ENCODE measurements around the gene DRICH1.
"Not testable (repeated sequence)": the region's sequence is repeated elsewhere in the genome, so short reads cannot be mapped to it uniquely, and the experiment has no call there.

The DRICH1 gene

GRCh38 chr22:23597576-23598268 lies 34.4 kb downstream of the DRICH1 start:
- not testable (repeated sequence) for H3K4me3 ChIP-seq (ENCODE audit: low read depth in 1 of 2, low read length in 2 of 2); H3K9me3 ChIP-seq (ENCODE audit: control insufficient read depth in 1 of 2, low read length in 2 of 2); H3K27me3 ChIP-seq (ENCODE audit: control insufficient read depth in 1 of 2, insufficient read depth in 2 of 2, low read length in 2 of 2); H3K36me3 ChIP-seq (ENCODE audit: control insufficient read depth in 1 of 2, insufficient read depth in 2 of 2, low read length in 2 of 2); H3K4me1 ChIP-seq (ENCODE audit: control insufficient read depth in 1 of 2, insufficient read depth in 2 of 2, low read length in 2 of 2); H3K9ac ChIP-seq (ENCODE audit: low read depth in 1 of 2, low read length in 2 of 2); H3K27ac ChIP-seq (ENCODE audit: low read depth, low read length)

GRCh38 chr22:23595904-23596303 lies 36.2 kb downstream of the DRICH1 start:
- H3K4me1 ChIP-seq (ENCODE audit: control insufficient read depth in 1 of 2, insufficient read depth in 2 of 2, low read length in 2 of 2); H3K27ac ChIP-seq (ENCODE audit: low read depth, low read length); H3K9ac ChIP-seq (ENCODE audit: low read depth in 1 of 2, low read length in 2 of 2); H3K4me3 ChIP-seq (ENCODE audit: low read depth in 1 of 2, low read length in 2 of 2); H3K36me3 ChIP-seq (ENCODE audit: control insufficient read depth in 1 of 2, insufficient read depth in 2 of 2, low read length in 2 of 2); H3K27me3 ChIP-seq (ENCODE audit: control insufficient read depth in 1 of 2, insufficient read depth in 2 of 2, low read length in 2 of 2); H3K9me3 ChIP-seq (ENCODE audit: control insufficient read depth in 1 of 2, low read length in 2 of 2): not testable (repeated sequence)

- Histone ChIP-seq H3K27me3 (ENCODE audit: control insufficient read depth in 1 of 2, insufficient read depth in 2 of 2, low read length in 2 of 2) (no peaks in the 10 kb centered on the region), H3K27ac (ENCODE audit: low read depth, low read length) (no peak overlapping the region), H3K9ac (ENCODE audit: low read depth in 1 of 2, low read length in 2 of 2) (no peak overlapping the region), H3K36me3 (ENCODE audit: control insufficient read depth in 1 of 2, insufficient read depth in 2 of 2, low read length in 2 of 2) (no peaks in the 10 kb centered on the region), H3K9me3 (ENCODE audit: control insufficient read depth in 1 of 2, low read length in 2 of 2) (no peaks in the 10 kb centered on the region), H3K4me3 (ENCODE audit: low read depth in 1 of 2, low read length in 2 of 2) (no peak overlapping the region), H3K4me1 (ENCODE audit: control insufficient read depth in 1 of 2, insufficient read depth in 2 of 2, low read length in 2 of 2) (no peaks in the 10 kb centered on the region)
Observed at GRCh38 chr22:23591846-23592245, 40.3 kb downstream of the DRICH1 start.

- no peak overlapping the region for H3K27ac ChIP-seq (ENCODE audit: low read depth, low read length)
- no peaks in the 10 kb centered on the region for H3K4me1 ChIP-seq (ENCODE audit: control insufficient read depth in 1 of 2, insufficient read depth in 2 of 2, low read length in 2 of 2)
- H3K9me3 ChIP-seq (ENCODE audit: control insufficient read depth in 1 of 2, low read length in 2 of 2) = no peaks in the 10 kb centered on the region
- no peak overlapping the region for H3K9ac ChIP-seq (ENCODE audit: low read depth in 1 of 2, low read length in 2 of 2)
- H3K27me3 ChIP-seq (ENCODE audit: control insufficient read depth in 1 of 2, insufficient read depth in 2 of 2, low read length in 2 of 2) = no peaks in the 10 kb centered on the region
- H3K36me3 ChIP-seq (ENCODE audit: control insufficient read depth in 1 of 2, insufficient read depth in 2 of 2, low read length in 2 of 2) = no peaks in the 10 kb centered on the region
- no peak overlapping the region for H3K4me3 ChIP-seq (ENCODE audit: low read depth in 1 of 2, low read length in 2 of 2)
Observed at GRCh38 chr22:23591201-23591791, 40.8 kb downstream of the DRICH1 start.

- Histone ChIP-seq H3K27ac (ENCODE audit: low read depth, low read length) (no peak overlapping the region), H3K9me3 (ENCODE audit: control insufficient read depth in 1 of 2, low read length in 2 of 2) (no peaks in the 10 kb centered on the region), H3K36me3 (ENCODE audit: control insufficient read depth in 1 of 2, insufficient read depth in 2 of 2, low read length in 2 of 2) (no peaks in the 10 kb centered on the region), H3K4me3 (ENCODE audit: low read depth in 1 of 2, low read length in 2 of 2) (no peak overlapping the region), H3K9ac (ENCODE audit: low read depth in 1 of 2, low read length in 2 of 2) (no peak overlapping the region), H3K4me1 (ENCODE audit: control insufficient read depth in 1 of 2, insufficient read depth in 2 of 2, low read length in 2 of 2) (no peaks in the 10 kb centered on the region), H3K27me3 (ENCODE audit: control insufficient read depth in 1 of 2, insufficient read depth in 2 of 2, low read length in 2 of 2) (no peaks in the 10 kb centered on the region)
Observed at GRCh38 chr22:23583836-23584235, 48.3 kb downstream of the DRICH1 start.

- no peaks in the 10 kb centered on the region for H3K36me3 ChIP-seq (ENCODE audit: control insufficient read depth in 1 of 2, insufficient read depth in 2 of 2, low read length in 2 of 2)
- H3K27me3 ChIP-seq (ENCODE audit: control insufficient read depth in 1 of 2, insufficient read depth in 2 of 2, low read length in 2 of 2) = no peaks in the 10 kb centered on the region
- H3K27ac ChIP-seq (ENCODE audit: low read depth, low read length) = no peak overlapping the region
Observed at GRCh38 chr22:23583153-23583552, 49.0 kb downstream of the DRICH1 start.

GRCh38 chr22:23581260-23581650 lies 50.9 kb downstream of the DRICH1 start:
- H3K9ac ChIP-seq (ENCODE audit: low read depth in 1 of 2, low read length in 2 of 2) = no peak overlapping the region
- H3K4me1 ChIP-seq (ENCODE audit: control insufficient read depth in 1 of 2, insufficient read depth in 2 of 2, low read length in 2 of 2) = no peaks in the 10 kb centered on the region
- H3K36me3 ChIP-seq (ENCODE audit: control insufficient read depth in 1 of 2, insufficient read depth in 2 of 2, low read length in 2 of 2) = no peaks in the 10 kb centered on the region
- no peak overlapping the region for H3K4me3 ChIP-seq (ENCODE audit: low read depth in 1 of 2, low read length in 2 of 2)
- no peak overlapping the region for H3K27ac ChIP-seq (ENCODE audit: low read depth, low read length)
- no peaks in the 10 kb centered on the region for H3K27me3 ChIP-seq (ENCODE audit: control insufficient read depth in 1 of 2, insufficient read depth in 2 of 2, low read length in 2 of 2)
- no peaks in the 10 kb centered on the region for H3K9me3 ChIP-seq (ENCODE audit: control insufficient read depth in 1 of 2, low read length in 2 of 2)

More at GRCh38 chr22:23583153-23583552, 49.0 kb downstream of the DRICH1 start:
- Histone ChIP-seq H3K4me3 (ENCODE audit: low read depth in 1 of 2, low read length in 2 of 2) (no peak overlapping the region), H3K9ac (ENCODE audit: low read depth in 1 of 2, low read length in 2 of 2) (no peak overlapping the region), H3K4me1 (ENCODE audit: control insufficient read depth in 1 of 2, insufficient read depth in 2 of 2, low read length in 2 of 2) (no peaks in the 10 kb centered on the region), H3K9me3 (ENCODE audit: control insufficient read depth in 1 of 2, low read length in 2 of 2) (no peaks in the 10 kb centered on the region)

GRCh38 chr22:23580576-23581259 lies 51.4 kb downstream of the DRICH1 start:
- no peaks in the 10 kb centered on the region for H3K27me3 ChIP-seq (ENCODE audit: control insufficient read depth in 1 of 2, insufficient read depth in 2 of 2, low read length in 2 of 2)
- no peak overlapping the region for H3K27ac ChIP-seq (ENCODE audit: low read depth, low read length)
- H3K36me3 ChIP-seq (ENCODE audit: control insufficient read depth in 1 of 2, insufficient read depth in 2 of 2, low read length in 2 of 2) = no peaks in the 10 kb centered on the region
- H3K4me3 ChIP-seq (ENCODE audit: low read depth in 1 of 2, low read length in 2 of 2) = no peak overlapping the region
- no peak overlapping the region for H3K9ac ChIP-seq (ENCODE audit: low read depth in 1 of 2, low read length in 2 of 2)
- no peaks in the 10 kb centered on the region for H3K9me3 ChIP-seq (ENCODE audit: control insufficient read depth in 1 of 2, low read length in 2 of 2)
- H3K4me1 ChIP-seq (ENCODE audit: control insufficient read depth in 1 of 2, insufficient read depth in 2 of 2, low read length in 2 of 2) = no peaks in the 10 kb centered on the region

- Histone ChIP-seq H3K27ac (ENCODE audit: low read depth, low read length) (no peak within 1 kb of the TSS), H3K4me1 (ENCODE audit: control insufficient read depth in 1 of 2, insufficient read depth in 2 of 2, low read length in 2 of 2) (no peaks in the 10 kb centered on the region), H3K9ac (ENCODE audit: low read depth in 1 of 2, low read length in 2 of 2) (no peak within 1 kb of the TSS), H3K4me3 (ENCODE audit: low read depth in 1 of 2, low read length in 2 of 2) (no peak within 1 kb of the TSS), H3K27me3 (ENCODE audit: control insufficient read depth in 1 of 2, insufficient read depth in 2 of 2, low read length in 2 of 2) (no peaks in the 10 kb centered on the region), H3K9me3 (ENCODE audit: control insufficient read depth in 1 of 2, low read length in 2 of 2) (no peaks in the 10 kb centered on the region), H3K36me3 (ENCODE audit: control insufficient read depth in 1 of 2, insufficient read depth in 2 of 2, low read length in 2 of 2) (no peaks in the 10 kb centered on the region)
Observed at GRCh38 chr22:23579870-23580575, 52.1 kb downstream of the DRICH1 start, which contains the start of gene IGLL1. Gene IGLL1, minus strand, starts transcription at chr22:23580290. Its CDS starts 100 bp downstream, at chr22:23580190.

GRCh38 chr22:23579280-23579679 lies 52.8 kb downstream of the DRICH1 start:
- H3K9ac ChIP-seq (ENCODE audit: low read depth in 1 of 2, low read length in 2 of 2) = no peak overlapping the region
- H3K4me1 ChIP-seq (ENCODE audit: control insufficient read depth in 1 of 2, insufficient read depth in 2 of 2, low read length in 2 of 2) = no peaks in the 10 kb centered on the region
- no peaks in the 10 kb centered on the region for H3K36me3 ChIP-seq (ENCODE audit: control insufficient read depth in 1 of 2, insufficient read depth in 2 of 2, low read length in 2 of 2)
- no peaks in the 10 kb centered on the region for H3K9me3 ChIP-seq (ENCODE audit: control insufficient read depth in 1 of 2, low read length in 2 of 2)
- H3K4me3 ChIP-seq (ENCODE audit: low read depth in 1 of 2, low read length in 2 of 2) = no peak overlapping the region
- no peak overlapping the region for H3K27ac ChIP-seq (ENCODE audit: low read depth, low read length)
- no peaks in the 10 kb centered on the region for H3K27me3 ChIP-seq (ENCODE audit: control insufficient read depth in 1 of 2, insufficient read depth in 2 of 2, low read length in 2 of 2)

All from duodenal mucosa (tissue), 2 donors.